Kidney tubule cell (primary cell): ENCODE data around the gene IER5.

Experiments used
- DNase-seq: peaks from one replicate; pipeline ENCODE4 v3.0.0-alpha.2; 2018; ENCODE audit warnings: low spot score

The IER5 gene

DNA sequence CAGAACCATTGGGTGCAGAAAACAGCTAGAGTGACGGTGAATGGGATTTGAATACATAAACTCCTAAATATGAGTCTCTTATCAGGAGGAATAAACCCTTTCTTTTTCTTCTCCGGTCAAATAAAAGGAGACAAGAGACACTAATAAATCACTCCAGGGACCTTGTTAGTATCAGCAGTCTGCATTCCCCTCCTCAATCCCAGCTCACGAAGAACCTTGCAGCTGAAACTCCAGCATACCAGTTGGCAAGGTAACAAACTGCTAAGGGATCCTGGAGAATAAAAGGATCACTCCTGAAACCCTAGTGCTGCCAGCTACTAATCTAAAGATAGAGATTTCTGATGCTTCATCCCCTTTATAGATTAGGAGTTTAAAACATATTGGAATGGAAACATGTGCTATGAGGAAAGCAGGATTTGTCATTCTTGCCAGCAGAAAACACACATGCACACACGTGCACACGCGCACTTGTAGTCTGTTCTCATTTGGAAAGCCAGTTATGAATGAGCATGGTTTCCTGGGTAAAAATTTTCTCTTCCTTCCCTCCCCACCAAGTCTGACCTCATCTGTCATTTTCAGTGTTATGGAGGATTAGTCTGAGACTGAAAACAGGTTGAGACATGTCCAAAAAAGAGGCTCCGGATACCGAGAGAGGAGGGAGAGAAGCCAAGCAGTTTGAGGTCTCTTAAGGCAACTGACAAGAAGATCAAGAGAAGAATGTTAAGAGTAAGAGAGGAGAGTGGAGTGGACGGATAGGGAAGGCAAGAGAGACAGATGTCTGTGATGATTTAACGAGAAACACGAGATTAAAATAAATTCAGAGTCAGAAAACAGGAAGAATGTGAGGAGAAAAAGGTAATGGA lies 10.9 kb downstream of the IER5 start:
- DNase-seq, result no peak

DNA sequence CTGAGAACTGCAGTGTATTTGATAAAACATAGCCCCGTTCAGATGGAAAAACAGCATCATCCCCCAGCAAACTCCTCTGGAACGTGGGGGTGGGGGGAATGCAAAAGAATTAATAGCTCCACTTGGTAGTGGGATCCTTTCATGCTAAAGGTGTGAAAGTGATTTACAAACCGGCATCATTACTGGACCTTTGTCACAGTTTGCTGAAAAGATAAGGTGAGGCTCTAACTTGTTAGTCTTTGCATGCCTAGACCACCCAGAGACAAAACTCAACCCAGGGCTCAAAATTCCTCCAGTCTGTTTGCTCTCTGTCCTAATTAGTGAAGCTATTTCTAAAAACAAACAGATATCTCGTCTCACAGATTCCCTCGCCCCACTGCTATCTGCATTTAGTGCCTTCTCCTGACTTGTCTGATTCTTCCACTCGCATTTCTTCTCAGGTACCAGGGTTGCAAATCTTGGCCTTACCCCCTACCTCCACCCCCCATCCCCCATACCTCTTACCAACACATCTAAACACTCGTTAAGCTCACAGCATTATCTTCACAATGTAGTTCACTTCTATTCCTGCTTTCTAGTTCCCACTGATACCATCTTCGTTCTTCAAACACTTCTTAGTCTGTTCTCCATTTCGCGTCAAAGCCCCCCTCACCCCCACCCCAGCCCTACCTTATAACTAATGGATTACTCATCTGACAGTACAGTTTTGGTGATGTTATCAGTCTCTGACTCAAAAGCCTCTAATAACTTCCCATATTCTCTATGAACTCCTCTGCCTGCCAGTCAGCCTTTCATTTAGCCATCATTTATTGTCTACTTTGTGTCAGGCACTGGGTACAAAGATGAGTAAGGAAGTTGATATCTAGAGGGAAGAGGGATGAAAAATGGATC lies 11.8 kb downstream of the IER5 start:
- no peak for DNase-seq

DNA sequence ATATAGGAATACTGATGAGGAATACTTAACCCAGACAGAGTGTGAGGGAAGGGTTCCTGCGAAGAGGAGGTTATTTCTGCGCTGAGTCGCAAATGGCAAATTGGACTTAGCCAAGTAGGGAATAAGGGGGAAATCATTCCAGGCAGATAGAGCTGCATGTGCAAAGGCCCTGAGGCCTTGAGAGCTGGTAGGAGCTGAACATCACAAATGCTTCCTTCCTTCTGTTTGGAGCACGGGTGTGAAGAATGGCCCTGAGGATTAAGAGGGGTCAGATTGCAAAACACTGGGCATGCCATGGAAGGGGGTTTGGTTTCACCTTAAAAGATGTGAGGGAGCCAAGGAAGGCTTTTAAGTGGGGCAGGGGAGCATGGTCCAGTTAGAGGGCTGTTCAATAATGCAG lies 12.4 kb downstream of the IER5 start:
- DNase-seq, result no peak

DNA sequence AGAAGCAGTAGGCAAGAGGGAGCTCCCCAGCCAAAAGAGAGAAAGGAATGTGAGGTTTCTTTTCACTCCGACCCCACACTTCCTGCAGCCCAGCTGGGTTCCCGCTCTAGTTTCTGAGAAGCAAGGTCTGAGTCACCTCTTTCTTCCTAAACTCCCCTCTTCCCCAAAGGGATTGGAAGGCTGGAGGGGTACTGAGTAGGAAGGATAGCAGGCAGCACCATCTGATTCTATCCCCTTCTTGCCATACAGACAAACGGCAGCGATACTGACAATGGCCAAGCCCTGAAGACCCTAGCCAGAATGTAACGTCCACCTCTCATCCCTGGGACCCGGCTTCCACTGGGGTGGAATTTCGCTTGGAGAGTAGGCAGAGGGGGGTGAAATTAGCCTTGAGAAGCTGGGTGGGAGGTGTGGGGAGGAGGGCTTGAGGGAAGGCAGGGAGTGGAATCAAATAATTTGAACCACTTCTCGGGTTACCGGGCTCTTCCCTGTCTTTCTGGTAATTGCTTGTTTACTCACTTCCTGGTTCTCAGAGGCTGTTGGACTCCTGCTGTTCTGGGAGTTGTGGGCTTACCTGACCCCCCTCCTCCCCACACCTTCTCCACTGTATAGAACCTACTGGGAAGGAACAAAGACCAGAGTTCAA lies 13.2 kb downstream of the IER5 start:
- no peak for DNase-seq

DNA sequence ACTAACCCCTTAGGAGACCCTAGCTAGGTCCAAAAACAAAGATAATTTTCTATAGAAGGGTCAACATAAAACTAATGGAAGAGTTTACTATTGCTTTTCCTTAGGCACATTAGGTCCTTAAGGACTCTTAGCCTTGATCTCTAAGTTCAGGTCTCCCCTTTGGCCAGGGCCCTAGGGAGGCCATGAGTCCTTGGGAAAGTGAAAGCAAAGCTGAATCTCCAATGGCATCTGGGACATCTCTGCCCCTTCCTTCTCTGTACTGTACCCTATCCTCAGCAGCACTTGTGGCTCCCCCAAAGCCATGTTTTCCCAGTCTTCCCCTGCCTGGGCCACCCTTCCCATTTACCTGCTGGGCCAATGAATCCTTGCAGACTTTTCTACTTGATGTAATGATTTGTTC lies 14.3 kb downstream of the IER5 start:
- no peak for DNase-seq

DNA sequence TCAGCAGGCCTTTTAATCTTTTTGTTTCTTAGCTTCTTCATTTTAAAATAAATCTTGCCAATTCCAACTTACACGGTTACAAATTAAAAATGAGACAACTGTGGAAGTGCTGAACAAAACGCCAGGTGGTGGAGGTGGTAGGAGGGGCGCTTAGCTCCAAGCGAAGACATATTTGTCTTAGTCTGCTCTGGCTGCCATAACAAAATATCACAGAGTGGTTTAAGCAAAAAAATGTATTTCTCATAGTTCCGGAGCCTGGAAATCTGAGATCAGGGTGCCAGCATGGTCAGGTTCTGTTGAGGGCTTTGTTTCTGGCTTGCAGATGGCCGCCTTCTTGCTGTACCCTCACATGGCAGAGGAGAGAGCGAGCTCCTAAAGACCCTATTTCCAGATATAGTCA lies 14.9 kb downstream of the IER5 start:
- DNase-seq, result no peak

DNA sequence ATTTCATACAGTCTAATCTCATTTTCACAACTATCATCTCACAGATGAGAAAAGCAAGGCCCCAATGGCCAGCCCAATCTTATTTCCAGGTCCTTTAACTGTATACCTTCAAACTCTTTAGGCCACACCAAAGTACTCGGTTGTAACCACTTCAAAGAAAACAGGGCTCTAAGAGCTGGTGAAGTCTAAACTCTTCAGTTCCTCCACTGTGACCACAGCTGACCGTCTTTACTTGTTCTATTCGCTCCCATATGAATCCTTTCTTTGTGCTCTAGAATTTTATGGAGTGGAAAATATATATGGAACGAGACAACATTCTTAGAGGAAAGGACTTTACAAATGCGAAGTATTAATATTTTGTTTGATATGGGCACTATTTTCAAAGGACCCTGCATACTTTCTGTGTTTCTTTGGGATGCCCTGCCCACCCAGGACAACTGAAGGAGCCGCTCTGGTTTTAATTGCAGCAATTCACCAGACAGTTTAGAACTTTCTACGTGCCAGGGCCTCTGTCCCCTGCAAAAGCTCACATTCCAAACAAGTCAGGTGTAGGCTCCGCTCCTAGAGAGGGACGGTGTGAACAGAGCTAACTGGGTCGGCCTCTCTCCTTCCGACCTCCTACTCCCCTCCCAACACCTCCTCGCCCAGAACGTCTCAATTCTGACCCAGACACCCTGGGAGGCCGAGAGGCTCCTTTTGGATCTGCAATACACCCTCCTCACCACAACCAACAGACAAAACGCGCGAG lies 15.7 kb downstream of the IER5 start:
- DNase-seq, result peak; percentile 48

DNA sequence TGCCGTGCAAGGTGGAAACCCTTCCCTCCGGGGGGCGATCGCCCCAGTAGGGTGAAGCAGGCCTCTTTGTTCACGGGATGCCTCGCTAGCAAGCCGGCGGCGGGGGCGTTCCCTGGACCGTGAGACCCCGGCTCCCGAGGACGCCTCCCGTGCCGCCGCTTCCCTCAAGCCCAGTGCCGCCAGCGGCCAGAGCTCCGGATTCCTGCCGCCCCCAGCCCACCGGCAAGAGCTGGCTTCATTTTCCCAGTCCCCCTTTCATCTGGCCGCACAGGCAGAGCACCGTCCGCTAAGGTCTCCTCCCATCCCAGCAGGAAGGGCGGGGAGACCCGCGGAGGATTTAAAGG lies 16.3 kb downstream of the IER5 start:
- no peak for DNase-seq

DNA sequence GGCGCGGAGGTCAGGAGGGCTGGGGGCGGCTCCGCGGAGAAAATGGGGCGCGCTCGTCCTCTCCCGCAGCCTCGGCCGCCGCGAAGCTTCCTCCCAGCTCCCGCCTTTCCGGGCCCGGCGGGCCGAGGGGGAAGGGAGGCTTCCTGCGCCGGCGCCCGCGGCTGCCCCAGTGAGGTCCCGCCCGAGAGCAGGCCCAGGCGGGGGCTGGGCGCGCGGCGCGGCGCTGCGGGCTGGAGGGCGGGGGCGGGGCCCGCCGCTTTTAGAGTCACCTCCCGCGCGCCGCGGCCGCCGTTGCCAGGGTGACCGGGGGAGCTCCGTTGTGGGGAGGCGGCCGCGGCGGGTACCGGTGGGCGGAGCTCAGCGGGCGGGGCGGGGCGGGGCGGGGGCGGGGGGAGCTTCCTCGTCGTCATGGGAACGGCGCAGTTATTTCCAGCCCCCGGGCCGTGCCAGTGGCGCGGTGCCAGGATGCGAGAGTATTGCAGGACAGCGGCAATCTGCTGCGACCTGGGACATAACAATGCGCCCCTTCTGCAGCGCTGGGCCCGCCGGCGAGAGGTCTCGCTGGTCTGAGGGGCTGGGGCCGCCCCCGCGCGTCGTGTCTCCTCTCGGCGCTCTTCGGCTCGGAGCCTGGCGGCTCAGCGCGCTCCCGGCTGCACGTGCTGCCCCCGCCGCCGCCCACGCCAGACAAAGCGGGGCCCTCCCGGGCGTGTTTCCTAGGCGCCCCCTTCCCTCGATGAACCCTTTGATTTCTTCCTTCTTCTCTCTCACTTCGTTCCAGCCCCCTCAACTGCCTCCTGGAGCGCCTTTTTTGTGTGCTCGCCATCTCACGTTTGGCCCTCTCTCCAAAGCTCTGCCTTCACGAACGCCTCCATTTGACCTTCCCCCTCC lies 16.9 kb downstream of the IER5 start:
- DNase-seq, result peak; percentile 93

DNA sequence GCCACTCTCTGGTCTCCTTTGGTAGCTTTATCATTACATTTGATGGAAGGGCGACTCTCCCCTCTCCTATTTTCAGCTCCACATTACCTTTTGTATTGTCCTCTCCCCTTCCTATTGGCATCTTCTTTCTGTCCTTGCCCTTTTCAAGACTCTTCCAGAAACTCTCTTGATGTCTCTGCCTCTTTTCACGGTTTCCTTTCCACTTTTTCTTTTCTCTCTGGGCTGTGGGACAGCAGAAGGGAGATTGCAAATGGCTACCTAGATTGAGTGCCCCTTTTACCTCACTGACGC lies 17.5 kb downstream of the IER5 start:
- DNase-seq, result no peak

DNA sequence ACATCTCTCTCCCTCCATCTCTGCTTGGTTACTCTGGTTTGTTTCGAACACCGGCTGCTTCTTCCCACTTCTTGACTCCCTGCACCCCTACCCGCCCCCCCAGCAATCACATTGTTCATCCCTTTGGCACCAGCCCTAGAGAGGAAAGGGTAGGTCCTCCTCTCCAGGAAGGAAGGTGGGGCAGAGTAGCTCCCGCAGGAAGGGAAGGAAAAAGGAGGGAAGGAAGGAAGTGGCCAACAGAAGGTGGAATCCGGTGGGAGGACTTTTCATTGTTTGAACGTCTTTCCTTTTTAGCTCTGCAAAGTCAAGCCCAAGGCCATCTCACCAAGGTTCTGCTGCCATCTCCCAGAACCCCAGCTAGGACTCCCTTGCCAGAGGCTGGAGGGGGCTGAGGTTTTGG lies 18.0 kb downstream of the IER5 start:
- no peak for DNase-seq

DNA sequence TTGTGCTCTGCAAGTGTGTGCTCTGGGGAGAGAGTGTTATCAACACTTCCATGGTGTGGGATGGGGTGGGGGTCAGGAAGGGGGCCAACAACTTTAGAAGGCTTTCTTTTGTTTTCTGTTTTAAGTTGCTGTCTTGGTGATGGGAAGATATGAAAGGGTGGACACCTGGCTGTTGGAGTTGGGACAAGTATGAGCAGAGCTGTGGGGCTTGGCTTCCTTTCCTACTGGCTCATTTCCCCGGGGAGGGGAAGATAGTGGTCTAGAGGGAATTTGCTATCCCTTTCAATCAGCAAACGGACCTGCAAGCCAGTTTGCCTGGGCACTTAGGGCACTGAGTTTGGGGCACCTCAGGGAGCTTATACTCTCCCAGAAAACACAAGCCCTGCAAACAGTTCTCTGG lies 19.2 kb downstream of the IER5 start:
- DNase-seq, result no peak

DNA sequence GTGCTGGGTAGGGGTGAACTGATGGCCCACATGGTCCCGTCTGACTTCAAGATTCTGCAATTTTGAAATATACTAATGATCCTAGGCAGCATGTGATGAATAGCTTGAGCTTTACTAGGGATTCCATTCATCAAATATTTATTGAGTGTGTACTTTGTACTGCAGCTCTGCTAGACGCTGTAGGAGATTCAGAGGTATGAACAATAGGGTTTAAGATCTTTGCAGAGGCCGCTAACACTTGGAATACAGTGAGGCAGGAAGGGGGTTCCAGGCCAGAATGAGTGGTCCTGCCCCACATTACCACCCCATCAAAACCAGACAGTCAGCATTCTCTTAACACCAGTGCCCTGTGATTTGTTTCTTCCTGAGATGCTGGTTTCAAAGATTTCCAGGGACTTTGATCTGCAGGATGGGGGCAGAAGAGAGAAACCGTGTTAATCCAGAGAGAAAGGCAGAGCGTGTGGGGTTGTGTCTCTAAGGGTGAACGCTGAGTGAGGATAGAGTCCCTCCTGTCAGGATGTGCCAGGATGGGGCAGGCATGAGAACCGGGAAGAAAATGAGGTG lies 19.9 kb downstream of the IER5 start:
- no peak for DNase-seq

DNA sequence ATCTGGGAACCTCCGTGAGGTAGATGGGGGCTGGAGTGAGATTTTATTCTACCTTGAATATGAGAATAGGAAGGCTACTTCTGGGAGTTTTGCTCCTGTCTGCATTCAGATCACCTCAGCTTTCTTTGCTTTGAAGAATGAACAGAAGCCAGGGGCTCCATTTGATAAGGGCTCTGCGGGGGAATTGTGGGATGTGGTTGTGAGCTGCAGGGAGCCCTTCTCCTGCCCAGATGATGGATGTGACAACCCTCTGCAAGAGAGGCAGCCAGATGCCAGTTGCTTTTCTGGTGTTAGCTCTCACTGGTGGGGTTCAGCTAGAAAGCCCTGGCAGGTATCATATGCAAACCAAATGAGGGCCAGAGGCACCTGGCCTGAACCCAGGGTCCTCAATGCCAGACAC lies 21.5 kb downstream of the IER5 start:
- no peak for DNase-seq

DNA sequence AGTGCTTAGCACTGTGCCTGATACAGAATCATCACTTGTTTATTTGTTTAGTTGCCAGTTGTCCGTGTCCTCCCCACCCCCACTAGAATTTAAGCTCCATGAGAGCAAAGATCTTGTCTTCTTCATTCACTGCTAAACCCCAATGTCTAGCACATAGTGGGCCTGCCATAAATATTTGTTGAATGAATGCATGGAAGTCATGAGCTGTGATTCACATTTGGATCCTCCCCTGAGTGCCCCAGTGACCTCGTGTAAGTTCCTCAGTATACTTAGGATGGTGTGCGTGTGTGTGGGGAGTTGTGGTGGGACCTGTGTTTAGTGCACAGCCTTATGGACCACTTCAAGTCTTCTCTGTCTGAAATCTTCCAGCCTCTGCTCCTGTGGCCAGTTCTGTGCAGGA lies 23.1 kb downstream of the IER5 start:
- DNase-seq, result peak; percentile 54

DNA sequence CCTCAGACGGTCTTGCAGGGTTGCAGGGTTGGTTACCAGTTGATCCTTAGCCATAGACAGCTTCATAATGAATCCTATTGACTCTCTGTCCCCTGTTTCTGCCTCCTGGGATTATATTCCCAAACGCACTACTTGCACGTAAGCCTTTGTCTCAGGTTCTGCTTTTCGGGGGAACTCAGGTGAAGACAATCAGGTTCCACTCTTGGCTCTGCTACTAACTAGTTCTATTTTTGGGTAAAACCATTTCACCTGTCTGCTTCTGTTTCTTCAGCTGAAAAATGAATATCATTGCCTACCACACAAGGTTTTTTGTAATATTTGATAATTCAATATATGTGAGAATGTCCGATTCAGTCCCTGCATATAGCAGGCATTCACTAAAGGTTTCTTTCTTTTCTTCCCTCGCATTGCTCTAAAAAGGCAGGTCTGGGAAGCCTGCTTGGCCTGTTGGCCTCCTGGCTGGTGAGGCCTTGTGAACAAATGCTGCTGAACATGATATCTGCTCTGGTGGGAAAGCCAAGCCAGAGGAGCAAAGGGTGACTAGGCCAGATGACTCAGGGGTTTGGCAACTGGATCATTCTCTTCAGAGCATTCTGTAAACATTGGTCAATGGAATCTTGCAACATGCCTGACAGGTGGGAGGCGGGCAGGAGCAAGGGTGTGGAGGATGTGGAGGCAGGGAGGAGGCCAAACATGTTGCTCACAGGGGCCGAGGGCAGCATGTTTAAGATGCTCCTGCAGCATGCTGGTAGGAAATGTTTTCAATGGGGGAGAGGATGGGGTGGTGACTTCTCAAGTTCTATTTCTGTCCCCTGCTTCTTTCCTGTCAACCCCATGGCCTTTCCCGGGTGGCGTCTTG lies 23.8 kb downstream of the IER5 start:
- peak; percentile 98 for DNase-seq

DNA sequence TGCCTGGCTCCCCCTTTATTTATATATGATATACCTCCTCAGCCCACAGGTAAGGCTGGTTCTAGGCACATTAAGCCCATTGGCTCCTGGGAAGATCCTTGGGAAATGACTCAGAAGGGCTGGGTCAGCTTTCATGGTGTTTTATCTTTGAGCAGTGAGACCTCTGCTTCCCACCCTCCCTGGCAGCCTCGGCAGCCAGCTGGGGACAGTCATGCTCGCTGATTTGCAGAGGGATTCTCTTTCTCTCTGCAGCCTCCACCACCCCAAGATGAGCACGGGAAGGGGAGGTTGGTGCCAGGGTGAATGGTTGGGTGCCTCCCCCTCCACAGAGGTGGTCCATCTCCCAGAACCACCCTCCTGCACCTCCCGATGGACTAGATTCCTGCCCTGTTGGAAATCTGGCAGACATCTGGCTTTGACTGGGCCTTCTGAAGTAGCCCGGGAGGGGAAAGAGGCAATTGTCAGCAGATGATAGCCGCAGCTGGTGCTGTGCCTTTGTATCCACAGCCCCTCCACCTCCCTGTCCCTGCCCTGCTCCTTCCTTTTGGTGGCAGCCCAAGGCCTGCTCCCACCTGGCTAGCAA lies 24.6 kb downstream of the IER5 start:
- peak; percentile 61 for DNase-seq

DNA sequence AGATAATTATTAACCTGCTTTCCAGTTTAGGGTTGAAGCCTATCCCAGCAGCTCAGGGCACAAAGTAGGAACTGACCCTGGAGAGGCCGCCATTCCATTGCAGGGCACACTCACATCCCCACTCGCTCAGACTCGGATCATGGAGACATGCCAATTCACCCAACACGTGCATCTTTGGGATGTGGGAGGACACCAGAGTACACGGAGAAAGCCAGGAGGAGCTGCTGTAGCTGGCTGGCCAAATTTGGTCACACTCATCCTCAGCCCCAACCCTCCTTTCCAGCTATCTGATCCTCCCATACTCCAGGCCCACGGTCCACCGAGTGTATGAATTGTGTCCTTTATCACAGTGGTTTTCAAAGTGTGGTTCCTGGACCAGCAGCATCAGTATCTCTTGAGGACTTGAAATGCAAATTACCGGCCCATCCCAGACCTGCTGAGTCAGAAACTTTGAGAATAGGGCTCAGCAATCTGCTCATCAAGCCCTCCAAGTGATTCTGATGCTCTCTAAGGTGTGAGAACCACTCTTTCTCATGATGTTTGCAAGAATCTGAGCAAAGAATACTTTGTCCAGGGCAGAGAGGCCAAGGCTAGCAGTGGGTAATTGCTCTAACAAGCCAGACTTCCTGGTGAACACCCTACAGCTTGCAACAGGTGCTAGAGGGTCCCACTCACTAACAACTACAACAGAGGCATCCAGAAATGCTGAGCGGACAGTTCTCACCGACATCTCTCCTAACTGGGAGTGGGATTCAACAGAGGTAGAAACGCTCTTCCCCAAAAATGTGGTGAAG lies 26.3 kb downstream of the IER5 start:
- DNase-seq, result no peak

DNA sequence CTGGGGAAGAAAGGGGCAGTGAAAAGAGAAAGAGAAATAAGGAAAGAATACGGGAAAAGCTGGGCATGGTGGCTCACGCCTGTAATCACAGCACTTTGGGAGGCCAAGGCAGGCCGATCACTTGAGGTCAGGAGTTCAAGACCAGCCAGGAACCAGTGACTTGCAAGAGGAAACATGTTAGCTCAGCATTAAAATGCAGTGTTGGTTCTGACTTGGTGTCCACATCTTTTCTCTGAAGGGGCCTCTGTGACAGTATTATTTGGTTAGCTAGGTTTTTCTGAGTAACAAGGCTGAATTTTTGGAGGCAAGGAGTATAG lies 26.8 kb downstream of the IER5 start:
- DNase-seq, result no peak
